ENCODE results near the gene KRT34.
"Not testable (repeated sequence)": the region's sequence is repeated elsewhere in the genome, so short reads cannot be mapped to it uniquely, and the experiment has no call there.

DNA sequence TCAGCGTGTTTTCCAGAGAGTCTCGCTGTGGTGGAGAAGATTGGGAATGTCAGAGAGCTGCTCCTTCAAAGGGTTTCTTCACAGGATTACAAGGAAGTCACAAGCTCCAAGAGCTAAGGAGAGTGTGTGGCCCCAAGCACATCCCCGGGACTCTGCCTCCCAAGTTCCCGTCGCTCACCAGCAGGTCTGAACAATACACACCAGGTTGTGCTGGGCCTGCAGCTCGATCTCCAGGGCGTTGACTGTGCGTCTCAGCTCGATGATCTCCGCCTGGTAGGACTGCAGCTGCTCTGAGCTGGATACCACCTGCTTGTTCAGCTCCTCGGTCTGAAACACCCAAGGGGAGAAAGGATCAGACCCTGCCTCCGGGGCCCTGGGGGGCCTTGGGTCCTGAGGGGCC, 12.9 kb upstream of the KRT34 start:
- TF ChIP-seq, protein P1, sequence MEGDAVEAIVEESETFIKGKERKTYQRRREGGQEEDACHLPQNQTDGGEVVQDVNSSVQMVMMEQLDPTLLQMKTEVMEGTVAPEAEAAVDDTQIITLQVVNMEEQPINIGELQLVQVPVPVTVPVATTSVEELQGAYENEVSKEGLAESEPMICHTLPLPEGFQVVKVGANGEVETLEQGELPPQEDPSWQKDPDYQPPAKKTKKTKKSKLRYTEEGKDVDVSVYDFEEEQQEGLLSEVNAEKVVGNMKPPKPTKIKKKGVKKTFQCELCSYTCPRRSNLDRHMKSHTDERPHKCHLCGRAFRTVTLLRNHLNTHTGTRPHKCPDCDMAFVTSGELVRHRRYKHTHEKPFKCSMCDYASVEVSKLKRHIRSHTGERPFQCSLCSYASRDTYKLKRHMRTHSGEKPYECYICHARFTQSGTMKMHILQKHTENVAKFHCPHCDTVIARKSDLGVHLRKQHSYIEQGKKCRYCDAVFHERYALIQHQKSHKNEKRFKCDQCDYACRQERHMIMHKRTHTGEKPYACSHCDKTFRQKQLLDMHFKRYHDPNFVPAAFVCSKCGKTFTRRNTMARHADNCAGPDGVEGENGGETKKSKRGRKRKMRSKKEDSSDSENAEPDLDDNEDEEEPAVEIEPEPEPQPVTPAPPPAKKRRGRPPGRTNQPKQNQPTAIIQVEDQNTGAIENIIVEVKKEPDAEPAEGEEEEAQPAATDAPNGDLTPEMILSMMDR (tag by site-specific recombination; IDR thresholded peaks at IDR 0.05), result not testable (repeated sequence)
- not testable (repeated sequence) for TF ChIP-seq MZF1 (tag by site-specific recombination; IDR thresholded peaks at IDR 0.05; ENCODE audit: borderline replicate concordance); ZNF174 (tag by site-specific recombination; IDR thresholded peaks at IDR 0.05); ZNF571 (tag by site-specific recombination; IDR thresholded peaks at IDR 0.05); ZNF274 (IDR thresholded peaks at IDR 0.05; ENCODE audit: low read length); ZNF274 (tag by site-specific recombination; IDR thresholded peaks at IDR 0.05; ENCODE audit: borderline replicate concordance); GFI1B (tag by site-specific recombination; IDR thresholded peaks at IDR 0.05); ZNF433 (tag by site-specific recombination; IDR thresholded peaks at IDR 0.05; ENCODE audit: low read depth); ZNF335 (tag by site-specific recombination; conservative IDR thresholded peaks at IDR 0.05); MYNN (tag by site-specific recombination; IDR thresholded peaks at IDR 0.05; ENCODE audit: borderline replicate concordance)
- TF ChIP-seq, protein P2, sequence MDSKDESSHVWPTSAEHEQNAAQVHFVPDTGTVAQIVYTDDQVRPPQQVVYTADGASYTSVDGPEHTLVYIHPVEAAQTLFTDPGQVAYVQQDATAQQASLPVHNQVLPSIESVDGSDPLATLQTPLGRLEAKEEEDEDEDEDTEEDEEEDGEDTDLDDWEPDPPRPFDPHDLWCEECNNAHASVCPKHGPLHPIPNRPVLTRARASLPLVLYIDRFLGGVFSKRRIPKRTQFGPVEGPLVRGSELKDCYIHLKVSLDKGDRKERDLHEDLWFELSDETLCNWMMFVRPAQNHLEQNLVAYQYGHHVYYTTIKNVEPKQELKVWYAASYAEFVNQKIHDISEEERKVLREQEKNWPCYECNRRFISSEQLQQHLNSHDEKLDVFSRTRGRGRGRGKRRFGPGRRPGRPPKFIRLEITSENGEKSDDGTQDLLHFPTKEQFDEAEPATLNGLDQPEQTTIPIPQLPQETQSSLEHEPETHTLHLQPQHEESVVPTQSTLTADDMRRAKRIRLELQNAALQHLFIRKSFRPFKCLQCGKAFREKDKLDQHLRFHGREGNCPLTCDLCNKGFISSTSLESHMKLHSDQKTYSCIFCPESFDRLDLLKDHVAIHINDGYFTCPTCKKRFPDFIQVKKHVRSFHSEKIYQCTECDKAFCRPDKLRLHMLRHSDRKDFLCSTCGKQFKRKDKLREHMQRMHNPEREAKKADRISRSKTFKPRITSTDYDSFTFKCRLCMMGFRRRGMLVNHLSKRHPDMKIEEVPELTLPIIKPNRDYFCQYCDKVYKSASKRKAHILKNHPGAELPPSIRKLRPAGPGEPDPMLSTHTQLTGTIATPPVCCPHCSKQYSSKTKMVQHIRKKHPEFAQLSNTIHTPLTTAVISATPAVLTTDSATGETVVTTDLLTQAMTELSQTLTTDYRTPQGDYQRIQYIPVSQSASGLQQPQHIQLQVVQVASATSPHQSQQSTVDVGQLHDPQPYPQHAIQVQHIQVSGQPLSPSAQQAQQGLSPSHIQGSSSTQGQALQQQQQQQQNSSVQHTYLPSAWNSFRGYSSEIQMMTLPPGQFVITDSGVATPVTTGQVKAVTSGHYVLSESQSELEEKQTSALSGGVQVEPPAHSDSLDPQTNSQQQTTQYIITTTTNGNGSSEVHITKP (tag by site-specific recombination; IDR thresholded peaks at IDR 0.05), result not testable (repeated sequence)
- TF ChIP-seq, protein P3, sequence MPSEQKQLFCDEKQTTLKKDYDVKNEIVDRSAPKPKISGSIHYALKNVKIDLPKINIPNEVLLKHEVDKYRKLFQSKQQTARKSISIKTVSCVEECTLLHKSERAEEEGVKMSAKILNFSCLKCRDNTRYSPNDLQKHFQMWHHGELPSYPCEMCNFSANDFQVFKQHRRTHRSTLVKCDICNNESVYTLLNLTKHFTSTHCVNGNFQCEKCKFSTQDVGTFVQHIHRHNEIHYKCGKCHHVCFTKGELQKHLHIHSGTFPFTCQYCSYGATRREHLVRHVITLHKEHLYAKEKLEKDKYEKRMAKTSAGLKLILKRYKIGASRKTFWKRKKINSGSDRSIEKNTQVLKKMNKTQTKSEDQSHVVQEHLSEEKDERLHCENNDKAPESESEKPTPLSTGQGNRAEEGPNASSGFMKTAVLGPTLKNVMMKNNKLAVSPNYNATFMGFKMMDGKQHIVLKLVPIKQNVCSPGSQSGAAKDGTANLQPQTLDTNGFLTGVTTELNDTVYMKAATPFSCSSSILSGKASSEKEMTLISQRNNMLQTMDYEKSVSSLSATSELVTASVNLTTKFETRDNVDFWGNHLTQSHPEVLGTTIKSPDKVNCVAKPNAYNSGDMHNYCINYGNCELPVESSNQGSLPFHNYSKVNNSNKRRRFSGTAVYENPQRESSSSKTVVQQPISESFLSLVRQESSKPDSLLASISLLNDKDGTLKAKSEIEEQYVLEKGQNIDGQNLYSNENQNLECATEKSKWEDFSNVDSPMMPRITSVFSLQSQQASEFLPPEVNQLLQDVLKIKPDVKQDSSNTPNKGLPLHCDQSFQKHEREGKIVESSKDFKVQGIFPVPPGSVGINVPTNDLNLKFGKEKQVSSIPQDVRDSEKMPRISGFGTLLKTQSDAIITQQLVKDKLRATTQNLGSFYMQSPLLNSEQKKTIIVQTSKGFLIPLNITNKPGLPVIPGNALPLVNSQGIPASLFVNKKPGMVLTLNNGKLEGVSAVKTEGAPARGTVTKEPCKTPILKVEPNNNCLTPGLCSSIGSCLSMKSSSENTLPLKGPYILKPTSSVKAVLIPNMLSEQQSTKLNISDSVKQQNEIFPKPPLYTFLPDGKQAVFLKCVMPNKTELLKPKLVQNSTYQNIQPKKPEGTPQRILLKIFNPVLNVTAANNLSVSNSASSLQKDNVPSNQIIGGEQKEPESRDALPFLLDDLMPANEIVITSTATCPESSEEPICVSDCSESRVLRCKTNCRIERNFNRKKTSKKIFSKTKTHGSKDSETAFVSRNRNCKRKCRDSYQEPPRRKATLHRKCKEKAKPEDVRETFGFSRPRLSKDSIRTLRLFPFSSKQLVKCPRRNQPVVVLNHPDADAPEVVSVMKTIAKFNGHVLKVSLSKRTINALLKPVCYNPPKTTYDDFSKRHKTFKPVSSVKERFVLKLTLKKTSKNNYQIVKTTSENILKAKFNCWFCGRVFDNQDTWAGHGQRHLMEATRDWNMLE (tag by site-specific recombination; conservative IDR thresholded peaks at IDR 0.05; ENCODE audit: low read depth), result not testable (repeated sequence)
- TF ChIP-seq, protein P4, sequence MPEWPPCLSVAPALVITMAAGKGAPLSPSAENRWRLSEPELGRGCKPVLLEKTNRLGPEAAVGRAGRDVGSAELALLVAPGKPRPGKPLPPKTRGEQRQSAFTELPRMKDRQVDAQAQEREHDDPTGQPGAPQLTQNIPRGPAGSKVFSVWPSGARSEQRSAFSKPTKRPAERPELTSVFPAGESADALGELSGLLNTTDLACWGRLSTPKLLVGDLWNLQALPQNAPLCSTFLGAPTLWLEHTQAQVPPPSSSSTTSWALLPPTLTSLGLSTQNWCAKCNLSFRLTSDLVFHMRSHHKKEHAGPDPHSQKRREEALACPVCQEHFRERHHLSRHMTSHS (tag by site-specific recombination; IDR thresholded peaks at IDR 0.05), result not testable (repeated sequence)

Data from HEK293 (cell line).